Heart left ventricle (tissue), 16 donors: ENCODE measurements around the gene PPME1. TPM values are rescaled to one million over a fixed set of nuclear protein-coding genes. Genes with fewer than 3 reads are reported as not detected.

Experiments used
- ATAC-seq, 4 donors: fragments of 200-7000 bp; cut with Tn5 transposase; one replicate each; pipeline ENCODE4 v1.9.1; 2020 to 2022; ENCODE audit warnings: moderate library complexity in 4 of 4, mild to moderate bottlenecking in 3 of 4, moderate number of reproducible peaks in 1 of 4
- DNase-seq, 5 donors: peaks; one replicate each; pipeline ENCODE4 v3.0.0-alpha.2; 2020
- H3K27ac ChIP-seq, 12 donors: fragments of 200-600 bp; sonication (generic) in 4 of 12; one replicate each; pipeline versions ENCODE4 v1.5.0 to v1.8.0; 2016 to 2022; ENCODE audit warnings: mild to moderate bottlenecking in 2 of 12
- H3K27me3 ChIP-seq, 9 donors: fragments of 200-600 bp; sonication (generic) in 2 of 9; one replicate each; pipeline versions ENCODE4 v1.5.1 to v1.8.0; 2016 to 2022; ENCODE audit warnings: mild to moderate bottlenecking in 3 of 9
- H3K36me3 ChIP-seq, 9 donors: fragments of 200-600 bp; sonication (generic) in 2 of 9; one replicate each; pipeline versions ENCODE4 v1.5.0 to v1.8.0; 2018 to 2022; ENCODE audit warnings: mild to moderate bottlenecking in 2 of 9
- H3K4me1 ChIP-seq, 12 donors: fragments of 200-600 bp; sonication (generic) in 4 of 12; one replicate each; pipeline versions ENCODE4 v1.5.0 to v1.8.0; 2016 to 2022; ENCODE audit warnings: mild to moderate bottlenecking in 3 of 12
- H3K4me3 ChIP-seq, 12 donors: fragments of 200-600 bp; sonication (generic) in 4 of 12; one replicate each; pipeline versions ENCODE4 v1.5.0 to v1.8.0; 2017 to 2022; ENCODE audit warnings: mild to moderate bottlenecking in 9 of 12, moderate library complexity in 4 of 12
- H3K9me3 ChIP-seq, 12 donors: fragments of 200-600 bp; sonication (generic) in 4 of 12; one replicate each; pipeline versions ENCODE4 v1.5.0 to v1.8.0; 2016 to 2022; ENCODE audit warnings: mild to moderate bottlenecking in 1 of 12
- POLR2A ChIP-seq, 2 donors: fragments of 450-650 bp; IDR thresholded peaks; one replicate each; pipeline ENCODE4 v1.6.1; 2017; ENCODE audit warnings: antibody characterized with exemption in 2 of 2, mild to moderate bottlenecking in 2 of 2, moderate library complexity in 2 of 2
- WGBS, 4 donors: extraction: QIAGEN DNeasy Blood & Tissue Kit in 2 of 4; methylation state at CpG; one replicate each; pipeline versions ENCODE4 v1.1.5 to v1.1.7; 2013 to 2018; 5-methylcytosine and 5-hydroxymethylcytosine counted together
- intact Hi-C, 10 donors: fragments of 100-400 bp; cut with DNase I; formaldehyde crosslinking; loops; one replicate each; pipeline versions ENCODE4 v1.11.1 to v1.14.2; 2022
- polyA plus RNA-seq, 2 donors: library from polyadenylated mRNA; stranded (reverse); fragments of 200-250 nt; gene quantifications; one replicate each; pipeline ENCODE4 v1.2.3, GENCODE V29; 2013
- total RNA-seq, 9 donors: library from RNA; depleted of rRNA in 2 of 9; stranded (reverse); fragments of >200 nt in 2 of 9; fragmentation: NEBNext Ultra II Directional in 3 of 9; extraction: Animal tissue kit (Norgen Biotek cat#: 25700) in 3 of 9; gene quantifications; one replicate each; pipeline versions ENCODE4 v1.1.0 to v1.2.4, GENCODE V29; 2016 to 2023
- TF ChIP-seq, protein P1 (sequence below), 12 donors: fragments of 200-600 bp; sonication (generic) in 4 of 12; IDR thresholded peaks; one replicate each; pipeline versions ENCODE4 v1.5.0 to v1.8.0; 2018 to 2022; ENCODE audit warnings: antibody characterized with exemption in 12 of 12, mild to moderate bottlenecking in 5 of 12
- donor health status: ischemic (EF 13 %, LVEDD 7.1; RV severe dilation, severe dysfunction).
- donor health status: healthy with polysubstance abuse.
- donor health status: DM: no; HTN: yes; CAD: no.
- donor health status: DM: no; HTN: no; CAD: no.
- donor health status: ischemic (EF 25% LVEDD 6.9; RV normal size, moderate dysfunction).
- donor health status: ischemic (EF 25% LVEDD 5.7; RV mildly dilated, moderate dysfunction).
- donor health status: healthy.
- donor health status: DM: yes; HTN: yes; CAD: no.
- donor health status: ischemic (EF 35%, LVEDD 5.7; RV mildly dilated, moderate dysfunction).
- donor health status: nonischemic (EF 11% LVEDD 7.7; RV severe dilation, severe dysfunction).
- donor health status: DM: yes; HTN: yes; CAD: no.
- donor health status: PGD.
- donor health status: ischemic (EF 29% LVEDD 5.4; RV normal size, mild dysfunction).
- donor health status: nonischemic (EF 23%, LVEDD 6.1; RV moderate dilation, normal function).

Gene PPME1
- total and polyA plus RNA-seq, 11 donors, result 21.3 to 40.5 (median 28.5) TPM

DNA sequence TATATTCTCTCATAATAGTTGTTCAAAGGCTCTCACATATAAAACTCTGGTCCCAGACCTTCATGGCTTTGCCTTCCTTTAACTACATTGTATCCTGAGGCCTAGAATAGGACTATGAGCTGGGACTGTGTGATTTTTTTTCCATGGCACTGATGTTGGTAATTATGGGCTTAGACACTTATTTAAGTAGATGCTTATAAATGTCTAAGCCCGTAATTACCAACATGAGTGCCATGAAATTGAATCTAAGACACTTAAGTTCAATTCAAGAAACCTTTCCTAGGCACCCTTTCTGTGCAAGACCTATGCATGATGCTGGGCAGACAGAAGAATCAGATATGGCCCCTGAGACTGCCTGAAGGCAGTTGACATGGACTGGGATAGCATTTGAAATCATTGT, 77.4 kb downstream of the PPME1 start:
- no peak for ATAC-seq
- Histone ChIP-seq H3K4me1 (peaks cover 0 to 4% (median 0%) of the 10 kb centered on the region in 12 donors), H3K27me3 (no peaks in the 10 kb centered on the region), H3K9me3 (no peaks in the 10 kb centered on the region), H3K4me3 (no peak overlapping the region), H3K27ac (no peak overlapping the region), H3K36me3 (peaks cover 0 to 92% (median 72%) of the 10 kb centered on the region in 9 donors)
- no peak for TF ChIP-seq POLR2A (IDR thresholded peaks at IDR 0.05)
- TF ChIP-seq, protein P1, sequence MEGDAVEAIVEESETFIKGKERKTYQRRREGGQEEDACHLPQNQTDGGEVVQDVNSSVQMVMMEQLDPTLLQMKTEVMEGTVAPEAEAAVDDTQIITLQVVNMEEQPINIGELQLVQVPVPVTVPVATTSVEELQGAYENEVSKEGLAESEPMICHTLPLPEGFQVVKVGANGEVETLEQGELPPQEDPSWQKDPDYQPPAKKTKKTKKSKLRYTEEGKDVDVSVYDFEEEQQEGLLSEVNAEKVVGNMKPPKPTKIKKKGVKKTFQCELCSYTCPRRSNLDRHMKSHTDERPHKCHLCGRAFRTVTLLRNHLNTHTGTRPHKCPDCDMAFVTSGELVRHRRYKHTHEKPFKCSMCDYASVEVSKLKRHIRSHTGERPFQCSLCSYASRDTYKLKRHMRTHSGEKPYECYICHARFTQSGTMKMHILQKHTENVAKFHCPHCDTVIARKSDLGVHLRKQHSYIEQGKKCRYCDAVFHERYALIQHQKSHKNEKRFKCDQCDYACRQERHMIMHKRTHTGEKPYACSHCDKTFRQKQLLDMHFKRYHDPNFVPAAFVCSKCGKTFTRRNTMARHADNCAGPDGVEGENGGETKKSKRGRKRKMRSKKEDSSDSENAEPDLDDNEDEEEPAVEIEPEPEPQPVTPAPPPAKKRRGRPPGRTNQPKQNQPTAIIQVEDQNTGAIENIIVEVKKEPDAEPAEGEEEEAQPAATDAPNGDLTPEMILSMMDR (IDR thresholded peaks at IDR 0.05), result no peak
- WGBS, 4 donors, result 92 to 100% (median 95%) methylated on average over 1 of the region's 1 CpG
- intact Hi-C loops, result no loop called here
- no peak for DNase-seq

DNA sequence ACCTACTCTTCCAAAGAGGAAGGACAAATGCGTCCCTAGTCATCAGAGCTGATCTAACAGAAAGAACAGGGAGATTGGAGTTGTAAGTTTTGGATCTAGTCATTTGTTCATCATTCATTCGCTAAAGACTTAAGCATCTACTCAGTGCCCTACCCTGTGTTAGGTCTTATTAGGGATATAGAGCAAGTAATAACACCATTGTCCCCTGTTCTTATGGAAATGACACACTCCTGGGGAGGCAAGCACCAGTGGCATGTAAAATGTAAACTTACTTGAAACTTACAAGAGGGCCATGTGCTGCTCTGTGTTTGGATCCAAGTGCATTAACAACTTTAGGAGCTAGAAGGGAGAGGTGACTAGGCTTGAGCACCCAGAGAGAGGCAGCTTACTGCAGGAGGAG, 78.4 kb downstream of the PPME1 start:
- ATAC-seq (no peak), DNase-seq (no peak)
- Histone ChIP-seq H3K36me3 (peaks cover 0 to 96% (median 83%) of the 10 kb centered on the region in 9 donors), H3K4me1 (peaks cover 0 to 4% (median 0%) of the 10 kb centered on the region in 12 donors), H3K27ac (no peak overlapping the region), H3K4me3 (no peak overlapping the region), H3K27me3 (no peaks in the 10 kb centered on the region), H3K9me3 (no peaks in the 10 kb centered on the region)
- intact Hi-C loops, result no loop called here
- WGBS, 4 donors, result 95 to 100% (median 97%) methylated on average over 2 of the region's 2 CpGs
- TF ChIP-seq, protein P1 (IDR thresholded peaks at IDR 0.05), result no peak
- no peak for TF ChIP-seq POLR2A (IDR thresholded peaks at IDR 0.05)

DNA sequence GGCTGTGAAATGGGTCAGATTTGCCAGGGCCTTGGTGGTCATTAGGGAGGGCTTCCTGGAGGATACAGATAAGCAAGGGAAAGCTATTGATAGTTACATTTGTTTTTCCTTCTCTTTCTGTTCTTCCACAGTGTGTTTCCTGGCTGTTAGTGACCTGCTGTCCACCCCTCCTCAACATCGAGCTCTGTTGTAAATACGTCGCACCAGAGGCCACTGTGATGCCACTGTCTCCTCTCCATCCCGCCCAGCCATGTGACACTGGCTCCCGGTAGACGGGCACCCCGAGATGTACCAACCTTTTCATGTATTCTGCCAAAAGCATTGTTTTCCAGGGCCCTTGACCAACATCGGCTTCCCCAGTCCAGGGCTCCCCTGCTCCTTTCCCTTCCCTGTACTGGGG, 82.3 kb downstream of the PPME1 start:
- H3K4me1 ChIP-seq, result peaks cover 0 to 10% (median 0%) of the 10 kb centered on the region in 12 donors
- no peak for DNase-seq
- no peak overlapping the region for H3K27ac ChIP-seq
- 76 to 87% (median 83%) methylated on average over 8 of the region's 8 CpGs for WGBS, 4 donors
- intact Hi-C loops, result loop anchor here (5.0 to 10.0 kb wide), 5 partner anchors 71 to 481 kb away; partner anchors contain the start of gene CHRDL2 (in 1 of the 10)
- no peak for ATAC-seq
- peaks cover 0 to 70% (median 64%) of the 10 kb centered on the region in 9 donors for H3K36me3 ChIP-seq
- H3K27me3 ChIP-seq, result no peaks in the 10 kb centered on the region
- TF ChIP-seq, protein P1 (IDR thresholded peaks at IDR 0.05), result no peak
- no peak for TF ChIP-seq POLR2A (IDR thresholded peaks at IDR 0.05)
- H3K9me3 ChIP-seq, result no peaks in the 10 kb centered on the region
- no peak overlapping the region for H3K4me3 ChIP-seq

DNA sequence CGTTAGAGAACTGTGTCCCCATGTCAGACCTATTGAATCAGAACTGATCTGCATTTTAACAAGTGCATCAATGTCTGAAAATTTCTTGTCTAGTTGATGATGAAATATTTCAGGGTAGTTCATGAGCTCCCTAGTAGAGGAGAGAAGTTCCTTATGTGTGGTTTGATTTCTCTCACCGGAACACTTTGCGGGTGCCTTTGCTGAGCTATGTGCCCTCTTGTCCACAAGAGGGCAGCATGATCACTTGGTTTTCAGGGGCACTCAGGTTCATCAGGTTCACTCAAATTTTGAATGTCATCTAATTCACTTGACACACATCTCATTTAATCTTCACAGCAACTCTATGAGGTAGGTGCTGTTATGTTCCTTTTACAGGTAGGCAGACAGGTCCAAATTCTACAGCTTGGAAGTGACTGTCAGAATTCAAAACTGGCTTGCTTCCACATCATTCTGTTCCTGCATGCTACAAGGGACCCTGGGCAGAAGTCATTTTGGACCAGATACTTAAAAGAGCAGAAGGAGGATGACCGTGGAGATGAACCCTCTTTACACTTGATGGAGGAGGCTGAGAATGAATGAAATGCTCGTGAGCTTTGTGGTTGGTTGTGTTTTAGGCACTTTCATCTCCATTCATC, 84.8 kb downstream of the PPME1 start:
- peaks cover 0 to 47% (median 42%) of the 10 kb centered on the region in 9 donors for H3K36me3 ChIP-seq
- H3K27me3 ChIP-seq, result no peaks in the 10 kb centered on the region
- no peaks in the 10 kb centered on the region for H3K9me3 ChIP-seq
- peaks cover 0 to 13% (median 0%) of the 10 kb centered on the region in 12 donors for H3K4me1 ChIP-seq
- DNase-seq, result peak in 3 of 5 donors; percentile 22 to 47 (median 41)
- H3K27ac ChIP-seq, result no peak overlapping the region
- no peak for TF ChIP-seq POLR2A (IDR thresholded peaks at IDR 0.05)
- TF ChIP-seq, protein P1 (IDR thresholded peaks at IDR 0.05), result peak; percentile 81 to 95 (median 90)
- 36 to 47% (median 41%) methylated on average over 5 of the region's 5 CpGs for WGBS, 4 donors
- ATAC-seq, result peak in 3 of 4 donors; percentile 50 to 70 (median 55)
- intact Hi-C loops, result loop anchor here (1.0 to 10.0 kb wide), 14 partner anchors 61 to 479 kb away; partner anchors contain the start of gene CHRDL2 (in 1 of the 10)
- H3K4me3 ChIP-seq, result no peak overlapping the region
